ENCODE results near the gene WDR33.

Gene WDR33

DNA sequence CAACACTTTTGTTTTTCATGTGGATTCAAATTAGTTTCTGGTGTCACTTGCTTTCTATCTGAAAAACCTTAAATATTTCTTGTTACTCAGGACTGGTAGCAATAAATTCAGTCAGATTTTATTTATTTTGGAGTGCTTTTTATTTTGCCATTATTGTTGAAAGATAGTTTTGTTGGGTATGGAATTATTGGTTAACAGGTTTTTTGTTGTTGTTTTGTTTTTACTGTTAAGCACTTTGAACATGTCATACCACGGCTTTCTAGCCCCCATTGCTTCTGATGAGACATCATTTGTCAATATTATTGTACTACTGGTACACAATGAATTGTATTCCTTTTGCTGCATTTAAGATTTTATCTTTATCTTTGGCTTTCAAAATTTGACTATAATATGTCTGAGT lies 122.6 kb downstream of the WDR33 start:
- DNase-seq: no peak

DNA sequence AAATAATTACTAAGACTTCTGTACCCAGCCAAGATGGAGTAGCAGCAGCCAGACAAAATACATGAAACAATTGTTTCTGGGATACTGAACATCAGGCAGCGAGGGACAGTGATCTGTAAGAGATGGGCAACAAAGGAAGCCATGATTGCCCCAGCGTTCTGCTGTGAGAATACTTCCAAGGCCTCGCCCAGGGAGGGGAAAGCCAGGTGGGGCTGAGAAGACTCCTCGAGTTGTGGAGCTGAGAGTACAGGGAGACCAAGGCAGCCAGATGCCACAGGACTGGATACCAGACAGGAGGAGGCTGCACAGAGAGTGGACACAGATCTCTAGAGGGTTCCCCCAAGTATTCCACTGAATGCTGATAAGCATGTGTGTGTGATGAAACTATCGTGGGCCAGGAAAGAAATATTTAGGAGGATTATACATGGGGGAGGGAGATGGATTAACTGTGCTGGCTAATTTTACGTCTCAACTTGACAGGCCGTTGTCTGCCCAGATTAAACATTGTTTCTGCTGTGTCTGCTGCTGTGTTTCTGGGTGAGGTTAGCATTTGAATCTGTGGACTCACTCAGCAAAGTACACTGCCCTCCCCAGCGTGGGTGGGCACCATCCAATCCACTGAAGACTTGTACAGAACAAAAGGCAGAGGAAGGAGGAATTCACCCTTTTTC lies 125.4 kb downstream of the WDR33 start:
- DNase-seq: no peak

DNA sequence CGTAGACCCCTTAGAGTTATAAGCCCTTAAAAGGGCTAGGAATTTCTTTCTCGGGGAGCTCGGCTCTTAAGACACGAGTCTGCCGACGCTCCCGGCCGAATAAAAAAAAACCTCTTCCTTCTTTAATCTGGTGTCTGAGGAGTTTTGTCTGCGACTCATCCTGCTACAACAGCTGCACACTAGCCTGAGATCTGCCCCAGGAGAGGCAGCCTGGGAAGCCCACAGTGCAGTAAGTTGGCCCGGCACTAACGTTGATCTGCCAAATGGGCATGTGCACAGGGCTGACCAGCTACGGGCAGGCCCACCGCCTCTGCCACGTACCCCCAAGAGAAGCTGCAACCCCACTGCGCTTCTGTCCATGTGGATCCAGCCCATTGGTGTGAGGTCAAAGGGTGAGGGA lies 127.2 kb downstream of the WDR33 start:
- no peak for DNase-seq

DNA sequence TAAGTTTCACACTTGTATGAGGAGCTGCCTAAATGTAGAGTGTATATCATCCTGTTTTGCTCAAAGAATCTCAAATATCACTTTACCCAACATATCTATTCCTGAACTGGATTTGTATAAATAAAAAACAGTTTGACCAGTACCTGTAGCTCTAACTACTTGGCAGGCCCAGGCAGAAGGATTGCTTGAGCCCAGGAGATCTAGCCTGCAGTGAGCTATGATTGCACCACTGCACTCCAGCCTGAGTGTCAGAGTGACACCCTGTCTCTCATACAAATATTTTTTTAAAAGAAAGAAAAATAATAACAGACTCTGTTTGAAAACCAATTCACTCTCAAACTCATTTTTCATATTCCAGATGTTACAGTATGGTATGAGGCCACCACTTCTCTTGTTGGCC lies 127.9 kb downstream of the WDR33 start:
- DNase-seq: no peak

DNA sequence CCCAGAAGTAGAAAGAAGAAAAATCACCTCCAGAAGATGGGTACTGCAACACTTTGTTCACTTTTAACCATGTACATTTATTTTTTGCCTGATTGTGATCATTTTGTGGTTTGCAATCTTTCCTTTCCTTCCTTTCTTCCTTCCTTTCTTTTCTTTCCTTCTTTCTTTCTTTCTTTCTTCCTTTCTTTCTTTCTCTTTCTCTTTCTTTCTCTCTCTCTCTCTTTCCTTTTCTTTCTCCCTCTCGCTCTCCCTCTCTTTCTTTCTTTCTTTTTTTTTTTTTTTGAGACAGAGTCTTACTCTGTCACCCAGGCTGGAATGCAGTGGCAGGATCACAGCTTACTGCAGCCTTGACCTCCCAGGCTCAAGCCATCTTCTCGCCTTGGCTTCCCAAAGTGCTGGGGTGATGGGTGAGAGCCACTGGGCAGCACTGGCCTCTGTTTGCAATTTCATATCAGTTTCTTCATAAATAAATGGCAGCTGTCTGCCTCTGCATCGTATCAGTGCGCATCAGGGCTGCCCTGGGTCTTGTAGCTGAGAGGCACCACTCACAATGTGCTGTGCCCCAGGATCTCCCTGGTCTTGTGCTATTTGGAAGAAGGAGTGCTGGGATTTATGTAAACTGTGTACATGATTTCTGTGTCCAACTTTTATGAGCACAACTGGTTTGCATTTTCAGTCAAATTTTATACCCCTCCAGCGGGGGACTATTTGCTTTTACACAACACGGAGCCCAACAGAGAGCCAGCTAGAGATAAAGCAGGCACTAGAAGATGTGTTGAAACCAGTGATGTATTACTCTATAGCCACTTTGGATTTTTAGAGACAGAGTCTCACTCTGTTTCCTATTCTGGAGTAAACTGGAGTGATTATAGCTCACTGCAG lies 128.8 kb downstream of the WDR33 start:
- DNase-seq: no peak

DNA sequence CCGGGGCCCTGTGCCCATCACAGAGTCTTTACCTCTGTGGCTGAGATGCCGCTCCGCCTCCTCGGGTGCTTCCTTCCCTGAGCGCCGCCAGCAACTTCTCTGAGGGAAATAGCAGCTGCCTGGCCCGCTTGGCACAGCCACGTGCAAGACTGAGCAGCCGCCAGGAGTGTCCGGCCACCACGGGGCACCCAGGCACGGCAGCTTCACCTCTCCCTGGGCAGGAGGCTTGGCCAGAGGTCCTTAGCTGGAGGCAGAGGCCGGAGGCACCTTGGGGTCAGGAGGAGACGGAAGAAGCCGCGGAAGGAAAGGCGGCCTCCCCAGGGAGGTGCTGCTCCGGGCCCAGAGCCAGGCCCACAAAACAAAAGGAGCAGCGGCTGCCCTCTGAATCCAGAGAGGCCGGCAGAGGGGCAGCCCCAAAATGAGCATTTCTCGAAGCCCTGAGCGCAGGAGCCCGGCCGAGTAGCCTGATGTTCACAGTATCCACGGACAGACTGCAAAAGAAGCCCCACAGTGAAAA lies 129.6 kb downstream of the WDR33 start:
- no peak for DNase-seq

DNA sequence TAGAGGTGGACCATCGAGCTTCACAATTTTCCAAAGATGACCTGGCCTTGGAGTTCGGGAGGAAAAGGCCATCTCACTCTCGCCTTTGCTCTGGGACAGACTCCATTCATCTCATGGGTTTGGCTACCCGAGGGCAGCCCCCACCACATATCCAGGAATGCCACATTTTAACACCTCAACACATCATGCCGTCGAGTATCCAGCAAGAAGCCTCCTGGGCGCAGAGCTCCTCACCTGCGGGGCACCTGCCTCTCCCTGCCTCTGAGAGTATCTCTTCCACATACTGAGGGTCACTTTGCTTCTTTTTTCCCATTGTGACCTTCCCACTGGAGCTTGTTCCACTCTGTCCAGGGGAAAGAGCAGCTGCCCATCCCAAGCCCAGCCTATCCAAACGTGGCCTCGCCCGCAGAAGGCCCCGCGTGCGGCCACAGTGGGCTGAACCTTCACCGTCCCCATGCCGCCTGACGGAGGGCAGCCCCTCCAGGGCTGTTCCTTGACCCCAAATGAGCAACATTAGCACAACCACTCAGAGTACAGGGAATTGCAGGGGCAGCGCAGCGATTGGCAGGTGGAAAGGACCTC lies 130.2 kb downstream of the WDR33 start:
- DNase-seq: no peak

DNA sequence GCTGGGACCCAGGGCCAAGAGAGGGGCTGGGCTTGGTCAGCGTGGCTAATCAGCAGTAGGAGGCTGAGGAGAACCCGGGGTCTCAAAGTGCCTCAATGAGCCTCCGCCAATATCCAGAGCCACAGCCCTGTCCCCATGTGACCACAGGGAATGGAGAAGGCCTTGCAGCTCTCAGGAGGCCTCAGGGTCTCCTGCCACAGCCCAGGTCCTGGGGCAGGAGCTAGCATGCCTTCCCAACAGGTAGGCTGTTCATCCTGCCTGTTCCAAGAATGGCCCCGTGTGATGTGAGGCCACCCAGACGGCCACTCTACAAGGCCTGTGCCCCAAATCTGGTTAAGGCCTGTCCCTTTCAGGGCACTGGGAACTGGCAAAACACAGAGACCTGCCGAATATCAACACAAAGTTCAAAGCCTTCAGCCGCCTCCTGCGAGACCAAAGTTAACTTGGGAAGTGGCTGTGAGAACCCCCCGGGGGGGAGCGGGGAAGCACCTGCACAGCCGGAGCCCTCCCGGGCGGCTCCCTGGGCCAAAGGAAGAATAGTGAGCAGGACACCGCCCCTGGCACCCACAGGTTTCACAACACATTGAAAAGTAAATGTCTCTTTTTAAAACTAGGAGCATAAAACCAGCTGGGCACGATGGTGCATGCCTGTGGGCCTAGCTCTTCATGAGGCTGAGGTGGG lies 131.2 kb downstream of the WDR33 start:
- no peak for DNase-seq

DNA sequence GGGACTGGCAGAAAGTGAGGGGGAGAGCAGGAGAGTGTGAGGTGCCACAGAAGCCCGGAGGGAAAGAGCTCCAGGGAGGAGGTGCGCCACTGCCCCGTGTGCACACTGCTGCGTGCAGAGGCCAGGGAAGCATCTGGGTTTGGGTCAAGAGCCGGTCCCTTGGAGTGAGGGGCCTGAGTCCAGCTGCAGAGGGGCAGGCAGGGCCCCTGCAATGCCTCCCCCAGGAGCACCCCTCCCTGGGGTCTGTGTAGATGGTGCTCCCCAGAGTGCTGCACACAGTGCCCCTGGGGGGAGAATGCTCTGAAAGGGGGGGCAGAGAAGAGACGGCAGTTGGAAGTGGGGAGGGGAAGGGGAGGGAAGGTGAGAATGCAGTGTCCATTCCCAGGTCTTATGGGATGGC lies 132.0 kb downstream of the WDR33 start:
- no peak for DNase-seq

DNA sequence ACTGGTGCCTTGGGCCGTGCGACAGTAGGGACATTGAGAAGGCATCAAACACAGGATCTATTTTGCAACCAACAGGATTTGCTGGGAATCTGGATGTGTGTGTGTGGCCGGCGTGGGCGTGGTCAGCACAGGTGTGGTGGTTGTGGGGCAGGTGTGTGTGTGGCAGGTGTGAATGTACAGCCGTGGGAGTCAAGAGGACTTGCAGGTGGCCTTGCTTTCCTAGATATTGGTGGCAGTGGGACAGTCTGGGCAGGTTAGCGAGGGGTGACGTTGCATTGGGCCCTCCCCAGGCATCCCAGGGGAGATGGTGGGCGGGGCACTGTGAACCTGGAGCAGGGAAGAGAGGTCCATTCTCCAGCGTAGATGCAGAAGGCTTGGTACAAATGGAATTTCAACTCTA lies 132.4 kb downstream of the WDR33 start:
- no peak for DNase-seq

DNA sequence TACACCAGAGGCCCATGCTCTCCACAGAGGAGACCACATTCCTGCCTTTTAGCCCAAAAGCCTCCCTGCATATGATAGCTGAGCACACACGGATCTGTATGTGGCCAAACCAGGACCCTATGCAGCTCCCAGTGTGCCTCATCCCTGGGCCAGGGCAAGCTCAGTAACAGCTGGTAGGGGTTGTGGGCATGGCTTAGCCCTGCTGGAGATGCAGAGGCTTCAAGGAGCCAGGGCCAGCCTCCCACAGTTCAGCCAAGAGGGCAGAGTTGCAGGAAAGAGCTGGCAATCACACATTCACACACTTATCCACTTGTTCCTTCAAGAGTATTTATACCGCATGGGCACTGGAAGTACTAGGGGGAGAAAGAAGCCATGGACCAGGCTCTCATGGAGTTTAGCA lies 134.1 kb downstream of the WDR33 start:
- DNase-seq: no peak

DNA sequence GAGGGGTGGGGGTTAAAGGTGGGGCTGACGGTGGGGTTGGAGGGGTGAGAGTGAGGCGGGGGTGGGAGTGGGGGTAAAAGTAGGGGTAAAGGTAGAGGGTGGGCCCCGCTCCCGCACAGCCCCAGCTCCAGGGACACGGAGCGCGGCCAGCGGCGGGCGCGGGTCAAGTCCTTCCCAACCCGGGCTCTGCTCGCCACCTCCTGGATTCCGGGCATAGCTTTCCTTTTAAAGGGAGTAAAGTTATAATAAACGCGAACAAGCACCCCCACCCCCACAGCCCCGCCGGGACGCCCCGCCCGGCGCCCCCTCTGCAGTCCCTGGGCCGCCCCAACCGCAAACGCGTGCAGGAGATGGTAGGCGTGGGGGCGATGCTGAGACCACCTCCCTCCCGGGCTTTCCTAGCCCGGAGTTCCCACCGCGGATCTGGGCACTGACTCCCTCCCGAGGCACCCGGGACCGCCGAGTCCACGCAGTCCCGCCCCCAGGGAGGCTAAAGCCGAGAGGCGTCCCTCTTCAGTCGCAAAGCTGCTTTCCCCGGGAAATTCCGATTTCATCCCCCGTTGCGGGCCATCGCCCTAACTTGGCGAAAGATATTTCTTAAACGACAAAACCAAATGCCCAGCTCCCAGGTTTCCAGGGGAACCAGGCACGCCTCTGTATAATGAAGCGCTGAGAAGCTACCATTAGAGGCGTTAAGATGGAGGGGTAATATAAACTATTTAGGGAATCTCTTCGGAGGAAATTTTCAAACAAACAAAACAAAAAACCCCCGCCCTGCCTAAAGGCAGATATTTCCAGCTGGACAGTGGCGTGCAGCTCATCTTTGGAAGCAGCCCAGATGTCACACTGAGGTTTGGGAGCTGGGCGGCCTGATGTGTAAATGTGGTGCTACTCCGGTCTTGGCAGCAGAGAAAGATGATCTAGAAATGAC lies 135.4 kb downstream of the WDR33 start, which contains the start of gene LIMS2:
LIMS2 (minus strand) TSS at position 200 of the 931 bp plus-strand sequence. CDS start 506 bp downstream, outside the sequence.
- DNase-seq: no peak

DNA sequence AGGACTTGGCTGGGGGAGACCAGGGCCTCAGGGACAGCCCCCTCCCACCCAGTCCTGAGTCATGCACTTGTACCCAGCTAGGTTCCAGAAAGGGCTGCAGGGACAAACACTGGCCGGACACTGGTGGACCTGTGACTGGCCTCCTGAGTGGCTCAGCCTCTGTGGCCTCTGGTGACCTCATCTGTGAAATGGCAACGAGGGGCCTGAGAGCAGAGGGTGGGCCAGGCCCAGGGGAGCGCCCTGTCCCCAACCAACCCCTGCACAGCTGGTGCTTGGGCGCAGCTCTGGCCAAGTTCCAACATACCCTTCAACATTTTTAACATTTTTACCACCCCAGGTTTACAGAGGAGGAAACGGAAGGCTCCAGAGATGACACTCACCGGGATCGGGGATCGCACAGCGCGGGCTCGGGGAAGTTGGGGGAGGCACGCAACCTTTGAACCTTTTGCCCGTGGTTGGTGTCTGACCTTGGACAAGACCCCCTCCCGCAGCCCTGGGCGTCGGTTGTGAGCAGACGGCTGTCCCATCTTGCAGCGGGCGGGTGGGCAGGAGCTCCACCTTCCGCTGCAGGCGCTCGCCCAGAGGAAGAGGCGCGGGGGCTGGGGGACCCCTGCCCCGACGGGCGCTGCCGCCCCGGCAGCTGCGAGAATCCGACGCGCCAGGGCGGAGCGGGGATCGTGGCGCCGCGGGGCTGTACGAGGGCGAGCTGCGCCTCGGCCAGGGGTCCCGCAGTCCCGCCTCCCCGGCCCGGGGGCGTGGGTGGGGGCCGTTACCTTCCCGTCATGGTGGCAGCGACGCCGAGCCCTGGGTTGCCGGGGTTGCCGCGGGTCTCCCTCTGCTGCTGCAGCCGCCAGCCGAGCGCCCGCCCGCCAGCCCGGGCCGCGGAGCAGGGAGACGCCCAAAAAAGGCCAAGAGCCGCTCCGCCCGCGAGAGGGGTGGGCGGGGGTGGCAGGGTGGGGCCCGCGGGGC lies 136.4 kb downstream of the WDR33 start:
- DNase-seq: no peak

DNA sequence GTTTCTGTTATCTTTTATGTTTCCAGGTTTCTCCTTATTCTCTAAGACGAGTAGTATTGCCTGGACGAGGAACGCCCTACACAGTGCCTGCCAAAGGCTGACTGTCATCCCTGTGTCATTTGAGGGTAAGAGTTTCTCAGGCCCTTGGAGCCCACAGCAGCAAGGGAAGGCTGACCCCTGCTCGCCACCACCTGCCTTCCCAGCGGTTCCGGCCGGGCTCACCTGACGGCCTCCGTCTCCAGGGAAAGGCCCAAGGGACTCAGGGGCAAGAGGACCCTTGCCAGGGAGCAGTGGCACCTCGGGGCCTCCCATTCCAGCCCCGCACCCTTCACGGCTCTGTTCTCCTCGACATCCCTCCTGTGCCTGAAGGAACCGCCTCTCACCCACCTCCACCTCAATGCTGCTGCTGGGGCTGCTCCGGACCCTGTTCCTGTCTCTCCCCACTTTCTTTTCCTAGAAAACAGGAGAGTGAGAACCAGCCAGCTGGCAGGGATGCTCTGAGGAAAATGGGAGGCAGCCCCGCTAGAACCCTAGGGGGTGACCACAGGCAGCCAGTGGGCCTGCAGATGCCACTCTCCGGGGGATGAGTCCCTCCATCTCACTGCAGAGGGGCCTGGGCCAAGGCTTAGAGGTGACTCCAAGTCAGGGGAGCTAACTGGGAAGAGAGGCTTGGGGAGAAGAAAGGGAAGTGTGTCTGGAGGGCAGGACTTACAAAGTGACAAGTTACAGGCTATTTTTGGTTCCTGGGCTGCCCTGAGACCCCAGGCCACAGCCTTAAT lies 137.5 kb downstream of the WDR33 start:
- DNase-seq: no peak

DNA sequence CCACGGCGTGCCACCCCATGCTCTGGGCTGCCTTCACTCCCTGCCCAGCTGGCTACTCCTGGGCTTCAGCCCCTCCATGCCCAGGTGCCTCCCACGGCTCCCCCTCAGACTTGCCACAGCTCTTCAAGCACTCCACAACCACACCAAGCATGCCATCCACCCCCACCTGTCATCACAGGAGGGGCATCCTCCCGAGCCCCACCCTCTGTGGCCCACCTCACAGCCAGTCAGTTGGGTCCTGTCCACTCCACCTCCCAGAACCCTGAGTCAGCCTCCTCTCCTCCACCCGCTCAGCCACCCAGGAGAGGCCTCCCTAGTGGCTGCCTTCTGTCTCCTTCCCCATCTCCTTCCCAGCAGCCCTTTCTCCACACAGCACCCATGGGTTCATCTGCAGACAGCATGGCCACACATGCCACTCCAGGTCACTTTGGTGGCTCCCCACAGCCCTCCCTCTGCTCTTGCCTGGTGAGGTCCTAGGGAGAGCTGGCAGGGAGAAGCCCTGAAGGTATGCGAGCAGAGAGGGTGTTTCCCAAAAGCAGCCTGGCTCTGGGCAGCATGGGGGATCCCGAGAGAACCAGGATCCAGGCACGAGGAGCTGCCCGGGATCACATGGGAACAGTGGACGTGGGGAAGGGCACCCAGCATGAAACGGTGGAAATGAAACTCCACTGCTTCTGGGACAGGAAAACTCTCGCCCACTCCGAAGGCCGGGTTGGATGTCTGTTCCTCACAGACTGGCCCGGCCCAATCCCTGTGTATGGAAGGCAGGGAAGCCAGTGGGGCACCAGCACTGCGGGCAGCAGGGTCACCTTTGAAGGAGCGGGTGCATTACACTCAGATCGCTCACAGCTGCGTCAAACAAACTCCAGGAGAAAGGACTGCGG lies 138.4 kb downstream of the WDR33 start:
- DNase-seq: no peak

DNA sequence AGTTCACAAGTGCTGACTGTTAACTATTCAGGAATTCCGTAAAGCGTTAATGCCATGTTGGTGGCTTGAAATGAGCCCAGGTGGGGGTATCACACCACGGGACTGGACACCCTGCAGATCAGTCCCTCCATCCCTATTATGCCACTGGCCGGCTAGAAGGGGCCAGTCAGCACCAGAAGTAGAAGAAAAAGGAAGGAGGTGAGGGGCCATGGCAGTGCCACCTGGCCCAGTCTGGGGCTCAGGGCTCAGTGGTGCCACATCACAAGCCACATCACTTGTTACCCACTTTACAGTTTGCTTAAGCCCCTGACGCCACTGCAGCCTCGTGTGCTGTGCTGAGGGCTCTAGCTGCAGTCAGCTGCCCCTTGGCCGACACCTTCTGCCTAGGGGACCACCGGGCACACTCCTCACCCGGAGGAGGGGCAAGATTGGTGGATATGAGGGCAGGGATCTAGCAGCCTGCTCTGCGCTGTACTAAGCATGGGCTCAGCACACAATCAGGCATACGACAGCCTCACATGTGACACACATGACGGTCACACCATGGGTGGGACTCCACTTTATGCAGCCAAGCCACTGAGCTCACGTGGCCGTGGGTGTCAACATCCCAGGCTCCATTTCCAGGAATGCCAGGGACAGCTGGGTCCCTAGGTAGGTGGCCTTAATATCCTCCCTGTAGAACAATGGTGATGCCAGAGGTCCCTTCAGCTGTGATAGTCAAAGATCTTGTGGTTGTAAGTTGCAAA lies 139.2 kb downstream of the WDR33 start:
- no peak for DNase-seq

DNA sequence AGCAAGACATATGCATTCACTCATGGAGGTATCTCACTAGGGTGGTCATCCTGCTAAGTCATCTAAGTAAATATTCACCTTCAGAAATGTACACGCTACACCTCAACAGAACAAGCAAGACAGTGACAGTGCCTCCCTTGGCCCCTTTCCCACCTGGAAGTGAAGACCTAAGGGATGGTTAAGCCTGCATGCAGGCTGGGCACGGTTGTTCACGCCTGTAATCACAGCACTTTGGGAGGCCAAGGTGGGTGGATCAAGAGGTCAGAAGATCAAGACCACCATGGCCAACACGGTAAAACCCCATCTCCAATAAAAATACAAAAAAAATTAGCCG lies 140.0 kb downstream of the WDR33 start:
- no peak for DNase-seq

Measured in SHP77 treated with DMSO at 0.1 percent for 48 hours (cell line).